Prostate gland (tissue), 2 donors: ENCODE data around the gene CLEC4M.

Experiments used
- CTCF ChIP-seq, 4 experiments: fragments of 200-600 bp in 2 of 4; fragments of 450-650 bp in 2 of 4; sonication (generic) in 2 of 4; IDR thresholded peaks; 1 replicate in 3 of 4; 2 replicates in 1 of 4; pipeline ENCODE4 v1.5.1; 2016 to 2019; ENCODE audit warnings: antibody characterized with exemption in 4 of 4, mild to moderate bottlenecking in 2 of 4, moderate library complexity in 2 of 4
- POLR2A ChIP-seq: fragments of 450-650 bp; IDR thresholded peaks from one replicate; pipeline ENCODE4 v1.6.1; 2016; ENCODE audit warnings: antibody characterized with exemption, mild to moderate bottlenecking
- POLR2AphosphoS5 ChIP-seq: sonication (generic); formaldehyde crosslinking; IDR thresholded peaks from one replicate; pipeline ENCODE4 v1.6.1; 2017; ENCODE audit warnings: antibody characterized with exemption

- no peak for TF ChIP-seq CTCF (IDR thresholded peaks at IDR 0.05)
- no peak for TF ChIP-seq POLR2AphosphoS5
- TF ChIP-seq POLR2A, result no peak
Observed at GRCh38 chr19:7769171-7769570, 6.1 kb downstream of the CLEC4M start.
